Coronary artery (tissue), 2 donors: Measurements from ENCODE around the gene CDK2AP2.

Source experiments
- DNase-seq: peaks from one replicate; pipeline ENCODE4 v3.0.0-alpha.2; 2017; ENCODE audit warnings: low spot score
- H3K27ac ChIP-seq, 2 donors: fragments of 200-600 bp; sonication (generic); one replicate each; pipeline ENCODE4 v1.5.1; 2016 to 2019
- H3K4me3 ChIP-seq: fragments of 200-600 bp; sonication (generic); 2 replicates; pipeline ENCODE4 v1.5.1; 2016; ENCODE audit warnings: mild to moderate bottlenecking, moderate library complexity
- CTCF ChIP-seq: fragments of 200-600 bp; sonication (generic); IDR thresholded peaks from one replicate; pipeline ENCODE4 v1.5.1; 2019; ENCODE audit warnings: antibody characterized with exemption

Gene CDK2AP2

GRCh38 chr11:67497656-67498291 lies 10.2 kb downstream of the CDK2AP2 start:
- DNase-seq, result no peak
- no peak overlapping the region for H3K27ac ChIP-seq
- TF ChIP-seq CTCF, result no peak
- H3K4me3 ChIP-seq, result no peak overlapping the region

GRCh38 chr11:67496113-67496512 lies 11.8 kb downstream of the CDK2AP2 start:
- TF ChIP-seq CTCF, result no peak
- H3K4me3 ChIP-seq, result no peak overlapping the region
- H3K27ac ChIP-seq, result no peak overlapping the region
- DNase-seq, result no peak

- no peak for TF ChIP-seq CTCF
- Histone ChIP-seq H3K4me3 (no peak overlapping the region), H3K27ac (no peak overlapping the region)
- DNase-seq, result no peak
Measured at GRCh38 chr11:67495234-67496005, 12.5 kb downstream of the CDK2AP2 start.

GRCh38 chr11:67494371-67495233 lies 13.4 kb downstream of the CDK2AP2 start:
- DNase-seq, result no peak
- Histone ChIP-seq H3K27ac (no peak overlapping the region), H3K4me3 (no peak overlapping the region)
- no peak for TF ChIP-seq CTCF

GRCh38 chr11:67493548-67494370 lies 14.2 kb downstream of the CDK2AP2 start:
- TF ChIP-seq CTCF, result no peak
- Histone ChIP-seq H3K27ac (no peak overlapping the region), H3K4me3 (no peak overlapping the region)
- DNase-seq, result no peak

GRCh38 chr11:67492801-67493547 lies 15.0 kb downstream of the CDK2AP2 start:
- no peak overlapping the region for H3K27ac ChIP-seq
- TF ChIP-seq CTCF, result no peak
- no peak for DNase-seq
- H3K4me3 ChIP-seq, result no peak overlapping the region
